SK-N-SH treated with all-trans-retinoic acid at 6 μM for 48 hours (cell line): Measurements from ENCODE around the gene CPT1C.

Experiments used
- ATAC-seq: fragments of 200-7000 bp; cut with Tn5 transposase; 3 replicates; pipeline ENCODE4 v1.9.1; 2020; ENCODE audit warnings: mild to moderate bottlenecking, moderate library complexity
- ARNTL ChIP-seq: fragments of 450-650 bp; formaldehyde crosslinking; IDR thresholded peaks from 2 replicates; pipeline ENCODE4 v1.5.0; 2020; ENCODE audit warnings: low read depth, mild to moderate bottlenecking, moderate library complexity, borderline replicate concordance
- BACH2 ChIP-seq: fragments of 250-450 bp; sonication (Bioruptor Pico); IDR thresholded peaks from 2 replicates; pipeline ENCODE4 v1.9.0; 2021; ENCODE audit warnings: mild to moderate bottlenecking, borderline replicate concordance
- CSDC2 ChIP-seq: fragments of 250-450 bp; sonication (Bioruptor Pico); IDR thresholded peaks from 2 replicates; pipeline ENCODE4 v1.5.0; 2020; ENCODE audit warnings: mild to moderate bottlenecking, moderate library complexity
- ESRRG ChIP-seq: fragments of 250-450 bp; sonication (Bioruptor Pico); IDR thresholded peaks from 2 replicates; pipeline ENCODE4 v1.6.1; 2021; ENCODE audit warnings: mild to moderate bottlenecking
- GLIS3 ChIP-seq: fragments of 250-450 bp; sonication (Bioruptor Pico); IDR thresholded peaks from 2 replicates; pipeline ENCODE4 v1.5.0; 2020; ENCODE audit warnings: mild to moderate bottlenecking, moderate library complexity
- ISL1 ChIP-seq: fragments of 250-450 bp; sonication (Bioruptor Pico); IDR thresholded peaks from 2 replicates; pipeline ENCODE4 v2.1.2; 2022; ENCODE audit warnings: mild to moderate bottlenecking, moderate library complexity
- OSR1 ChIP-seq: fragments of 250-450 bp; sonication (Bioruptor Pico); IDR thresholded peaks from 2 replicates; pipeline ENCODE4 v1.8.0; 2022; ENCODE audit warnings: moderate library complexity, mild to moderate bottlenecking, inconsistent platforms
- PPARA ChIP-seq: fragments of 250-450 bp; sonication (Bioruptor Pico); IDR thresholded peaks from 2 replicates; pipeline ENCODE4 v1.5.0; 2020; ENCODE audit warnings: mild to moderate bottlenecking, borderline replicate concordance
- RARB ChIP-seq: fragments of 250-450 bp; sonication (Bioruptor Pico); IDR thresholded peaks from 2 replicates; pipeline ENCODE4 v1.8.0; 2021; ENCODE audit warnings: mild to moderate bottlenecking, moderate library complexity
- SNAI2 ChIP-seq: fragments of 250-450 bp; sonication (Bioruptor Pico); IDR thresholded peaks from 2 replicates; pipeline ENCODE4 v1.5.0; 2020; ENCODE audit warnings: mild to moderate bottlenecking, moderate library complexity
- TCF4 ChIP-seq: fragments of 250-450 bp; sonication (Bioruptor Pico); IDR thresholded peaks from 2 replicates; pipeline ENCODE4 v1.8.0; 2021; ENCODE audit warnings: mild to moderate bottlenecking, moderate library complexity, borderline replicate concordance
- TOX ChIP-seq: fragments of 250-450 bp; sonication (Bioruptor Pico); IDR thresholded peaks from 2 replicates; pipeline ENCODE4 v1.8.0; 2021; ENCODE audit warnings: mild to moderate bottlenecking, moderate library complexity, borderline replicate concordance
- ZC3H10 ChIP-seq: fragments of 250-450 bp; sonication (Bioruptor Pico); IDR thresholded peaks from 2 replicates; pipeline ENCODE4 v1.5.1; 2021; ENCODE audit warnings: mild to moderate bottlenecking, moderate library complexity
- ZFP3 ChIP-seq: fragments of 250-450 bp; sonication (Bioruptor Pico); IDR thresholded peaks from 2 replicates; pipeline ENCODE4 v1.5.0; 2020; ENCODE audit warnings: mild to moderate bottlenecking, moderate library complexity
- ZNF565 ChIP-seq: fragments of 450-650 bp; formaldehyde crosslinking; conservative IDR thresholded peaks from 2 replicates; pipeline ENCODE4 v1.5.0; 2020; ENCODE audit warnings: low read depth, mild to moderate bottlenecking, moderate library complexity
- ZNF70 ChIP-seq: fragments of 450-650 bp; formaldehyde crosslinking; IDR thresholded peaks from 2 replicates; pipeline ENCODE4 v1.5.0; 2020; ENCODE audit warnings: mild to moderate bottlenecking, moderate library complexity
- ZNF8 ChIP-seq: fragments of 450-650 bp; formaldehyde crosslinking; IDR thresholded peaks from 2 replicates; pipeline ENCODE4 v1.5.0; 2020; ENCODE audit warnings: mild to moderate bottlenecking, moderate library complexity
- TF ChIP-seq, protein P1 (sequence below): fragments of 250-450 bp; sonication (Bioruptor Pico); IDR thresholded peaks from 2 replicates; pipeline ENCODE4 v1.5.1; 2020; ENCODE audit warnings: low read depth, mild to moderate bottlenecking, moderate library complexity
- TF ChIP-seq, protein P2 (sequence below): fragments of 250-450 bp; sonication (Bioruptor Pico); IDR thresholded peaks from 2 replicates; pipeline ENCODE4 v1.8.0; 2021; ENCODE audit warnings: low read depth, mild to moderate bottlenecking, moderate library complexity, borderline replicate concordance
- TF ChIP-seq, protein P3 (sequence below): fragments of 250-450 bp; sonication (Bioruptor Pico); IDR thresholded peaks from 2 replicates; pipeline ENCODE4 v1.5.1; 2021; ENCODE audit warnings: mild to moderate bottlenecking, moderate library complexity
- TF ChIP-seq, protein P4 (sequence below): fragments of 250-450 bp; sonication (Bioruptor Pico); IDR thresholded peaks from 2 replicates; pipeline ENCODE4 v1.8.0; 2020; ENCODE audit warnings: mild to moderate bottlenecking, moderate library complexity, borderline replicate concordance

The CPT1C gene

DNA sequence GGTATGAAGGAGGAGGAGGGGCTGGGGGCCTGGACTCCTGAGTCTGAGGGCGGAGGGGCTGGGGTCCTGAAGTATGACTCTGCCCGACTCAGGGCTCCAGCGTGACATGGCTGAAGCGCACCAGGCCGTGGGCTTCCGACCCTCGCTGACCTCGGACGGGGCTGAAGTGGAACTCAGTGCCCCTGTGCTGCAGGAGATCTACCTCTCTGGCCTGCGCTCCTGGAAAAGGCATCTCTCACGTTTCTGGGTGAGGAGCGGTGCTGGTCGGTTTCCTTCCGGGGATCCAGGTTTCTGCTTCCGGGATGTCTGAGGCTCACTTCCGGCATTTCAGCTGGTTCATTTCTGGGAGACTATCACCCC is 1.2 kb downstream of the CPT1C start:
- peak; percentile 8; the same call in 1 of the 3 replicates for ATAC-seq
- TF ChIP-seq PPARA (no peak), ISL1 (CRISPR knock-in tag) (no peak), CSDC2 (CRISPR knock-in tag) (no peak), ZC3H10 (CRISPR knock-in tag) (no peak), RARB (CRISPR knock-in tag) (no peak), ESRRG (no peak), TCF4 (CRISPR knock-in tag) (no peak), BACH2 (CRISPR knock-in tag) (no peak), ARNTL (CRISPR knock-in tag) (no peak)
- TF ChIP-seq, protein P1, sequence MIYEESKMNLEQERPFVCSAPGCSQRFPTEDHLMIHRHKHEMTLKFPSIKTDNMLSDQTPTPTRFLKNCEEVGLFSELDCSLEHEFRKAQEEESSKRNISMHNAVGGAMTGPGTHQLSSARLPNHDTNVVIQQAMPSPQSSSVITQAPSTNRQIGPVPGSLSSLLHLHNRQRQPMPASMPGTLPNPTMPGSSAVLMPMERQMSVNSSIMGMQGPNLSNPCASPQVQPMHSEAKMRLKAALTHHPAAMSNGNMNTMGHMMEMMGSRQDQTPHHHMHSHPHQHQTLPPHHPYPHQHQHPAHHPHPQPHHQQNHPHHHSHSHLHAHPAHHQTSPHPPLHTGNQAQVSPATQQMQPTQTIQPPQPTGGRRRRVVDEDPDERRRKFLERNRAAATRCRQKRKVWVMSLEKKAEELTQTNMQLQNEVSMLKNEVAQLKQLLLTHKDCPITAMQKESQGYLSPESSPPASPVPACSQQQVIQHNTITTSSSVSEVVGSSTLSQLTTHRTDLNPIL (CRISPR knock-in tag) = no peak
- TF ChIP-seq, protein P2, sequence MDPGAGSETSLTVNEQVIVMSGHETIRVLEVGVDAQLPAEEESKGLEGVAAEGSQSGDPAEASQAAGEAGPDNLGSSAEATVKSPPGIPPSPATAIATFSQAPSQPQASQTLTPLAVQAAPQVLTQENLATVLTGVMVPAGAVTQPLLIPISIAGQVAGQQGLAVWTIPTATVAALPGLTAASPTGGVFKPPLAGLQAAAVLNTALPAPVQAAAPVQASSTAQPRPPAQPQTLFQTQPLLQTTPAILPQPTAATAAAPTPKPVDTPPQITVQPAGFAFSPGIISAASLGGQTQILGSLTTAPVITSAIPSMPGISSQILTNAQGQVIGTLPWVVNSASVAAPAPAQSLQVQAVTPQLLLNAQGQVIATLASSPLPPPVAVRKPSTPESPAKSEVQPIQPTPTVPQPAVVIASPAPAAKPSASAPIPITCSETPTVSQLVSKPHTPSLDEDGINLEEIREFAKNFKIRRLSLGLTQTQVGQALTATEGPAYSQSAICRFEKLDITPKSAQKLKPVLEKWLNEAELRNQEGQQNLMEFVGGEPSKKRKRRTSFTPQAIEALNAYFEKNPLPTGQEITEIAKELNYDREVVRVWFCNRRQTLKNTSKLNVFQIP (CRISPR knock-in tag) = no peak
- TF ChIP-seq, protein P3, sequence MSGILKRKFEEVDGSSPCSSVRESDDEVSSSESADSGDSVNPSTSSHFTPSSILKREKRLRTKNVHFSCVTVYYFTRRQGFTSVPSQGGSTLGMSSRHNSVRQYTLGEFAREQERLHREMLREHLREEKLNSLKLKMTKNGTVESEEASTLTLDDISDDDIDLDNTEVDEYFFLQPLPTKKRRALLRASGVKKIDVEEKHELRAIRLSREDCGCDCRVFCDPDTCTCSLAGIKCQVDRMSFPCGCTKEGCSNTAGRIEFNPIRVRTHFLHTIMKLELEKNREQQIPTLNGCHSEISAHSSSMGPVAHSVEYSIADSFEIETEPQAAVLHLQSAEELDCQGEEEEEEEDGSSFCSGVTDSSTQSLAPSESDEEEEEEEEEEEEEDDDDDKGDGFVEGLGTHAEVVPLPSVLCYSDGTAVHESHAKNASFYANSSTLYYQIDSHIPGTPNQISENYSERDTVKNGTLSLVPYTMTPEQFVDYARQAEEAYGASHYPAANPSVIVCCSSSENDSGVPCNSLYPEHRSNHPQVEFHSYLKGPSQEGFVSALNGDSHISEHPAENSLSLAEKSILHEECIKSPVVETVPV (CRISPR knock-in tag) = no peak

DNA sequence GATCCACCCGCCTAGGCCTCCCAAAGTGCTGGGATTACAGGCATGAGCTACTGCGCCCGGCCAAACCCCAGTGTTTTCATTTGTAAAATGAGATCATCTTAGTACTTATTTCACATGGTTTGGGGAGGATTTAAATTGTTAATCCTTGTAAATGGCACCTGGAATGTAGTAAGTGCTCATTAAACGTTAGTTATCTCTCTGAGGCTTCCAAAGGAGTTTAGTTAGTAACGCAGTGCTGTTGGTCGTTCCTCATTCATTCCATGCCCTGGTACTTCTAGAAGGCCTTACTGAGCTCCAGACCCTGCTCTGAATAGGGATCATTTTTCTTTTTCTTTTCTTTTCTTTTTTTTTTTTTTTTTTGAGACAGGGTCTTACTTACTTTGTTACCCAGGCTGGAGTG is 5.2 kb downstream of the CPT1C start:
- ATAC-seq = no peak
- TF ChIP-seq ZNF565 (CRISPR knock-in tag) (no peak), ESRRG (no peak), PPARA (no peak), SNAI2 (CRISPR knock-in tag) (no peak), CSDC2 (CRISPR knock-in tag) (no peak), GLIS3 (no peak), ZNF70 (CRISPR knock-in tag) (no peak), BACH2 (CRISPR knock-in tag) (no peak), ZNF8 (CRISPR knock-in tag) (no peak)

DNA sequence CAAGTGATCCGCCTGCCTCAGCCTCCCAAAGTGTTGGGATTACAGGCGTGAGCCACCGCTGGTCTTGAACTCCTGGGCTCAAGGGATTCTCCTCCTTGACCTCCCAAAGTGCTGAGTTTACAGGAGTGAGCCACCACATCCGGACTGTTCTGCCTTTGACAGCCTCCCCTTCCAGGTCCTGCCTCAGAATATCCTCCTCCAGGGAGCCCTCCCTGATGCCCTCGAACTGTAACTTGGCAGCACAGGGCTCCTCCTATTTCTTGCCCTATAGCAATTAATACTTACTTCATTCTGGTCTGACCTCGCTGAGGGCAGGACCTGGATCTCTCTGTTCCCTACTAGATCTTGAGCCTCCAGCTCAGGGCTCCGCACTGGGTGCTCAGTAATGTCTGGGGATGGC is 5.9 kb downstream of the CPT1C start:
- no peak for ATAC-seq
- TF ChIP-seq OSR1 (CRISPR knock-in tag) (no peak), TCF4 (CRISPR knock-in tag) (no peak), CSDC2 (CRISPR knock-in tag) (no peak), PPARA (no peak), ISL1 (CRISPR knock-in tag) (no peak), BACH2 (CRISPR knock-in tag) (no peak), GLIS3 (no peak), ZNF70 (CRISPR knock-in tag) (no peak), ARNTL (CRISPR knock-in tag) (no peak), ZNF8 (CRISPR knock-in tag) (no peak), ZFP3 (no peak)
- TF ChIP-seq, protein P2 (CRISPR knock-in tag) = no peak
- TF ChIP-seq, protein P4, sequence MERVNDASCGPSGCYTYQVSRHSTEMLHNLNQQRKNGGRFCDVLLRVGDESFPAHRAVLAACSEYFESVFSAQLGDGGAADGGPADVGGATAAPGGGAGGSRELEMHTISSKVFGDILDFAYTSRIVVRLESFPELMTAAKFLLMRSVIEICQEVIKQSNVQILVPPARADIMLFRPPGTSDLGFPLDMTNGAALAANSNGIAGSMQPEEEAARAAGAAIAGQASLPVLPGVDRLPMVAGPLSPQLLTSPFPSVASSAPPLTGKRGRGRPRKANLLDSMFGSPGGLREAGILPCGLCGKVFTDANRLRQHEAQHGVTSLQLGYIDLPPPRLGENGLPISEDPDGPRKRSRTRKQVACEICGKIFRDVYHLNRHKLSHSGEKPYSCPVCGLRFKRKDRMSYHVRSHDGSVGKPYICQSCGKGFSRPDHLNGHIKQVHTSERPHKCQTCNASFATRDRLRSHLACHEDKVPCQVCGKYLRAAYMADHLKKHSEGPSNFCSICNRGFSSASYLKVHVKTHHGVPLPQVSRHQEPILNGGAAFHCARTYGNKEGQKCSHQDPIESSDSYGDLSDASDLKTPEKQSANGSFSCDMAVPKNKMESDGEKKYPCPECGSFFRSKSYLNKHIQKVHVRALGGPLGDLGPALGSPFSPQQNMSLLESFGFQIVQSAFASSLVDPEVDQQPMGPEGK (CRISPR knock-in tag) = no peak
- TF ChIP-seq, all 23 proteins: peak for 0

DNA sequence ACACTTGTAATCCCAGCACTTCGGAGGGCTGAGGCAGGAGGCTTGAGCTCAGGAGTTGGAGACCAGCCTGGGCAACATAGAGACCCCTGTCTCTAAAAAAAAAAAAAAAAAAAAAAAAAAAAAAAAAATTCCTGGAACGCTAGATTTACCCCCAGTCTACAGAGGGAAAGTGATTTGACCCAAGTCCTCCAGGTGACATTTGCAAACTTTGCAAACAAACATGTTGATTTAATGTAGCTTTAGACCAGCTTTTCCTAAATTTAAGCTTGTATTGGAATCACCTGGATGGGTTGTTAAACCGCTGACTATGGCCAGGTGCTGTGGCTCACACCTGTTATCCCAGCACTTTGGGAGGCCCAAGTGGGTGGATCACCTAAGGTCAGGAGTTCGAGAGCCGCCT is 8.4 kb downstream of the CPT1C start:
- no peak for TF ChIP-seq ESRRG
- no peak for TF ChIP-seq ISL1 (CRISPR knock-in tag)
- no peak for TF ChIP-seq ZNF8 (CRISPR knock-in tag)
- TF ChIP-seq, protein P2 (CRISPR knock-in tag) = no peak
- no peak for TF ChIP-seq ZC3H10 (CRISPR knock-in tag)
- no peak for TF ChIP-seq BACH2 (CRISPR knock-in tag)
- no peak for TF ChIP-seq CSDC2 (CRISPR knock-in tag)
- no peak for TF ChIP-seq TCF4 (CRISPR knock-in tag)
- TF ChIP-seq ZFP3 = no peak
- TF ChIP-seq, protein P3 (CRISPR knock-in tag) = no peak
- no peak for TF ChIP-seq TOX (CRISPR knock-in tag)
- TF ChIP-seq SNAI2 (CRISPR knock-in tag) = no peak
- no peak for ATAC-seq
